Endothelial cell of umbilical vein (primary cell): ENCODE measurements around the gene TBC1D14.

Experiments
- CTCF ChIP-seq, 2 donors: IDR thresholded peaks; 1 replicate in 1 of 2; 2 replicates in 1 of 2; pipeline ENCODE4 v1.5.1; 2011; ENCODE audit warnings: low read length in 2 of 2, mild to moderate bottlenecking in 2 of 2, moderate library complexity in 2 of 2, control low read depth in 1 of 2, inconsistent platforms in 1 of 2, low read depth in 1 of 2; ENCODE audit not compliant: insufficient read depth in 1 of 2; ENCODE audit errors: extremely low read depth in 1 of 2
- MYC ChIP-seq: IDR thresholded peaks from one replicate; pipeline ENCODE4 v1.6.1; 2011; ENCODE audit warnings: mild to moderate bottlenecking, low read depth, low read length
- POLR2A ChIP-seq: IDR thresholded peaks from 2 replicates; pipeline ENCODE4 v1.6.1; 2012; ENCODE audit warnings: low read depth, mild to moderate bottlenecking, control low read depth, low read length
- POLR2AphosphoS5 ChIP-seq: IDR thresholded peaks from 2 replicates; pipeline ENCODE4 v1.6.1; 2012; ENCODE audit warnings: low read depth, mild to moderate bottlenecking, control low read depth, low read length, moderate library complexity; ENCODE audit not compliant: insufficient read depth
- TF ChIP-seq, protein P1 (sequence below): IDR thresholded peaks from 2 replicates; pipeline ENCODE4 v1.6.1; 2011; ENCODE audit not compliant: insufficient read depth, insufficient read length

- TF ChIP-seq POLR2A (no peak), POLR2AphosphoS5 (no peak), CTCF (IDR thresholded peaks at IDR 0.05; ENCODE audit: extremely low read depth in 1 of 2, insufficient read depth in 1 of 2, low read depth in 1 of 2, low read length in 2 of 2) (no peak), MYC (no peak)
- TF ChIP-seq, protein P1, sequence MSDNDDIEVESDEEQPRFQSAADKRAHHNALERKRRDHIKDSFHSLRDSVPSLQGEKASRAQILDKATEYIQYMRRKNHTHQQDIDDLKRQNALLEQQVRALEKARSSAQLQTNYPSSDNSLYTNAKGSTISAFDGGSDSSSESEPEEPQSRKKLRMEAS: no peak
Measured at GRCh38 chr4:7002336-7002735, 92.7 kb downstream of the TBC1D14 start.
